Endothelial cell of umbilical vein (primary cell): ENCODE measurements around the gene KRT3. TPM values are rescaled to one million over a fixed set of nuclear protein-coding genes. Genes with fewer than 3 reads are reported as not detected.

Experiments used
- BruUV-seq: library from RNA; stranded (reverse); fragments of 400-500 nt; replicated peaks from 2 replicates; lab custom pipeline; 2021; lab: Mats Ljungman, UMichigan
- CTCF ChIA-PET: fragments of 300-600, 350-600 bp; sonication (Branson Sonifier 250); formaldehyde crosslinking; loops from one replicate; lab custom pipeline; 2021; ENCODE audit warnings: antibody characterized with exemption, inconsistent platforms; lab: Charles Lee
- POLR2A ChIA-PET: fragments of 300-600, 350-600 bp; sonication (Branson Sonifier 250); formaldehyde crosslinking; loops from one replicate; lab custom pipeline; 2021; ENCODE audit warnings: antibody characterized with exemption, inconsistent platforms; lab: Charles Lee
- DNase-seq: peaks from one replicate; pipeline ENCODE4 v3.0.0-alpha.2; 2011; ENCODE audit warnings: low read depth, low spot score
- FAIRE-seq: peaks from 2 replicates; lab custom pipeline; 2011; peaks lifted over from hg19 to GRCh38; lab: Jason Lieb, UNC
- H2AFZ ChIP-seq: 2 replicates; pipeline ENCODE4 v1.6.0; 2012; ENCODE audit warnings: low read depth, low read length, control low read depth, inconsistent platforms
- H3K27ac ChIP-seq: 2 replicates; pipeline ENCODE4 v1.5.1; 2011; ENCODE audit warnings: low read depth, mild to moderate bottlenecking, control low read depth, low read length, moderate library complexity; ENCODE audit not compliant: insufficient read depth
- H3K27me3 ChIP-seq, 2 experiments: 2 replicates each; pipeline versions ENCODE4 v1.6.0 to v1.6.1; 2011; ENCODE audit warnings: low read length in 2 of 2, mixed read lengths in 1 of 2; ENCODE audit not compliant: control insufficient read depth in 2 of 2, insufficient read depth in 2 of 2
- H3K36me3 ChIP-seq, 2 experiments: 2 replicates in 1 of 2; 3 replicates in 1 of 2; pipeline ENCODE4 v1.5.1; 2011; ENCODE audit warnings: low read length in 2 of 2, mild to moderate bottlenecking in 1 of 2, moderate library complexity in 1 of 2; ENCODE audit not compliant: control insufficient read depth in 2 of 2, insufficient read depth in 2 of 2; ENCODE audit errors: extremely low read depth in 1 of 2
- H3K4me1 ChIP-seq: 3 replicates; pipeline ENCODE4 v1.5.1; 2011; ENCODE audit warnings: mild to moderate bottlenecking, low read length; ENCODE audit not compliant: control insufficient read depth, insufficient read depth; ENCODE audit errors: extremely low read depth
- H3K4me2 ChIP-seq: 2 replicates; pipeline ENCODE4 v1.6.1; 2011; ENCODE audit warnings: low read length, control low read depth, mixed read lengths; ENCODE audit not compliant: insufficient read depth
- H3K4me3 ChIP-seq, 3 experiments: fragments of 200-600 bp in 1 of 3; sonication (generic), shearing (Covaris generic) in 1 of 3; replicated peaks in 1 of 3; 2 replicates each; pipeline ENCODE4 v1.5.1; 2011 to 2016; ENCODE audit warnings: control low read depth in 3 of 3, low read length in 3 of 3, mild to moderate bottlenecking in 2 of 3, inconsistent platforms in 1 of 3, low read depth in 1 of 3, moderate library complexity in 1 of 3; ENCODE audit not compliant: insufficient read depth in 1 of 3
- H3K79me2 ChIP-seq: 2 replicates; pipeline ENCODE4 v1.6.0; 2012; ENCODE audit warnings: low read length, inconsistent platforms; ENCODE audit not compliant: control insufficient read depth, insufficient read depth
- H3K9ac ChIP-seq: replicated peaks from 2 replicates; pipeline ENCODE3; 2011; ENCODE audit warnings: low read length, control low read depth; ENCODE audit not compliant: insufficient read depth; ENCODE audit errors: extremely low read depth
- H3K9me1 ChIP-seq: replicated peaks from 3 replicates; pipeline ENCODE4 v1.6.0; 2011; ENCODE audit warnings: mild to moderate bottlenecking, low read length; ENCODE audit not compliant: control insufficient read depth, insufficient read depth; ENCODE audit errors: extremely low read depth
- H3K9me3 ChIP-seq: replicated peaks from 2 replicates; pipeline ENCODE4 v1.5.1; 2012; ENCODE audit warnings: low read length, inconsistent platforms; ENCODE audit not compliant: control insufficient read depth, insufficient read depth
- H4K20me1 ChIP-seq: replicated peaks from 2 replicates; pipeline ENCODE3; 2011; ENCODE audit warnings: mild to moderate bottlenecking, low read length; ENCODE audit not compliant: control insufficient read depth, insufficient read depth; ENCODE audit errors: extremely low read depth
- EZH2 ChIP-seq: IDR thresholded peaks from 2 replicates; pipeline ENCODE4 v1.6.1; 2012; ENCODE audit warnings: borderline replicate concordance, low read depth, mild to moderate bottlenecking, moderate library complexity, low read length, inconsistent platforms; ENCODE audit not compliant: severe bottlenecking
- FOS ChIP-seq: IDR thresholded peaks from 2 replicates; pipeline ENCODE4 v1.6.1; 2011; ENCODE audit warnings: mild to moderate bottlenecking, low read length, moderate library complexity, borderline replicate concordance; ENCODE audit not compliant: insufficient read depth
- GATA2 ChIP-seq: IDR thresholded peaks from 2 replicates; pipeline ENCODE4 v1.7.0; 2011; ENCODE audit warnings: low read depth, mild to moderate bottlenecking, moderate library complexity, mixed read lengths, low read length; ENCODE audit not compliant: insufficient read length, insufficient read depth
- JUN ChIP-seq: IDR thresholded peaks from 2 replicates; pipeline ENCODE4 v1.6.1; 2011; ENCODE audit warnings: borderline replicate concordance, low read depth; ENCODE audit not compliant: insufficient read length, insufficient read depth
- MAX ChIP-seq: IDR thresholded peaks from 2 replicates; pipeline ENCODE4 v1.6.1; 2011; ENCODE audit not compliant: insufficient read depth, insufficient read length
- MYC ChIP-seq: IDR thresholded peaks from one replicate; pipeline ENCODE4 v1.6.1; 2011; ENCODE audit warnings: mild to moderate bottlenecking, low read depth, low read length
- POLR2A ChIP-seq: IDR thresholded peaks from 2 replicates; pipeline ENCODE4 v1.6.1; 2012; ENCODE audit warnings: low read depth, mild to moderate bottlenecking, control low read depth, low read length
- POLR2AphosphoS5 ChIP-seq: IDR thresholded peaks from 2 replicates; pipeline ENCODE4 v1.6.1; 2012; ENCODE audit warnings: low read depth, mild to moderate bottlenecking, control low read depth, low read length, moderate library complexity; ENCODE audit not compliant: insufficient read depth
- dilution Hi-C: fragments of 300-500 bp; cut with MboI; formaldehyde crosslinking; loops from one replicate; pipeline ENCODE4 v1.15.0; 2019; ENCODE audit warnings: low sequenced_read_pairs; ENCODE audit not compliant: extremely low pct_ligation_motif_present
- intact Hi-C: fragments of 100-400 bp; cut with micrococcal nuclease; formaldehyde crosslinking; loops from one replicate; pipeline ENCODE4 v1.10.0; 2022
- polyA plus RNA-seq, 4 experiments: library from polyadenylated mRNA; depleted of rRNA in 3 of 4; stranded (reverse) in 3 of 4; unstranded in 1 of 4; fragments of >200 nt; gene quantifications; 2 replicates each; pipeline versions ENCODE4 v1.2.1 to v1.2.3, GENCODE V29; 2011 to 2012; ENCODE audit warnings: missing spikeins in 1 of 4
- total RNA-seq: library from RNA; stranded (reverse); gene quantifications from 2 replicates; pipeline ENCODE4 v1.2.3, GENCODE V29; 2021
- TF ChIP-seq, protein P1 (sequence below), 2 donors: IDR thresholded peaks; 1 replicate in 1 of 2; 2 replicates in 1 of 2; pipeline ENCODE4 v1.5.1; 2011; ENCODE audit warnings: low read length in 2 of 2, mild to moderate bottlenecking in 2 of 2, moderate library complexity in 2 of 2, control low read depth in 1 of 2, inconsistent platforms in 1 of 2, low read depth in 1 of 2; ENCODE audit not compliant: insufficient read depth in 1 of 2; ENCODE audit errors: extremely low read depth in 1 of 2

KRT3 gene
- total and polyA plus RNA-seq, 2 donors (not counting 3 experiments of a cell fraction or from before 2014, with no cell fraction given): not detected

- dilution Hi-C loops: no loop called here
- FAIRE-seq (no peak), DNase-seq (no peak)
- Histone ChIP-seq H3K9ac (no peak overlapping the region), H3K4me3 (no peak overlapping the region), H2AFZ (no peak overlapping the region), H3K36me3 (no peaks in the 10 kb centered on the region), H3K9me1 (no peaks in the 10 kb centered on the region), H4K20me1 (no peaks in the 10 kb centered on the region), H3K9me3 (no peaks in the 10 kb centered on the region), H3K79me2 (no peaks in the 10 kb centered on the region), H3K4me1 (no peaks in the 10 kb centered on the region), H3K27me3 (no peaks in the 10 kb centered on the region), H3K27ac (no peak overlapping the region), H3K4me2 (no peak overlapping the region)
- no TSS peak for BruUV-seq
- TF ChIP-seq POLR2AphosphoS5 (no peak), MAX (no peak), EZH2 (no peak), FOS (no peak), MYC (no peak), POLR2A (no peak), JUN (no peak), GATA2 (no peak)
- TF ChIP-seq, protein P1, sequence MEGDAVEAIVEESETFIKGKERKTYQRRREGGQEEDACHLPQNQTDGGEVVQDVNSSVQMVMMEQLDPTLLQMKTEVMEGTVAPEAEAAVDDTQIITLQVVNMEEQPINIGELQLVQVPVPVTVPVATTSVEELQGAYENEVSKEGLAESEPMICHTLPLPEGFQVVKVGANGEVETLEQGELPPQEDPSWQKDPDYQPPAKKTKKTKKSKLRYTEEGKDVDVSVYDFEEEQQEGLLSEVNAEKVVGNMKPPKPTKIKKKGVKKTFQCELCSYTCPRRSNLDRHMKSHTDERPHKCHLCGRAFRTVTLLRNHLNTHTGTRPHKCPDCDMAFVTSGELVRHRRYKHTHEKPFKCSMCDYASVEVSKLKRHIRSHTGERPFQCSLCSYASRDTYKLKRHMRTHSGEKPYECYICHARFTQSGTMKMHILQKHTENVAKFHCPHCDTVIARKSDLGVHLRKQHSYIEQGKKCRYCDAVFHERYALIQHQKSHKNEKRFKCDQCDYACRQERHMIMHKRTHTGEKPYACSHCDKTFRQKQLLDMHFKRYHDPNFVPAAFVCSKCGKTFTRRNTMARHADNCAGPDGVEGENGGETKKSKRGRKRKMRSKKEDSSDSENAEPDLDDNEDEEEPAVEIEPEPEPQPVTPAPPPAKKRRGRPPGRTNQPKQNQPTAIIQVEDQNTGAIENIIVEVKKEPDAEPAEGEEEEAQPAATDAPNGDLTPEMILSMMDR (IDR thresholded peaks at IDR 0.05; ENCODE audit: extremely low read depth in 1 of 2, insufficient read depth in 1 of 2, low read depth in 1 of 2, low read length in 2 of 2): no peak
- intact Hi-C loops: no loop called here
- POLR2A ChIA-PET: no interaction called here
- CTCF ChIA-PET: no interaction called here
These were observed 13.2 kb upstream of the KRT3 start for GRCh38 chr12:52809166-52809565.
